Suprapubic skin (tissue), 4 donors: ENCODE measurements around the gene PPAT.

ENCODE experiments used
- EP300 ChIP-seq: sonication (generic); formaldehyde crosslinking; IDR thresholded peaks from one replicate; pipeline ENCODE4 v1.6.1; 2017; ENCODE audit warnings: antibody characterized with exemption
- POLR2AphosphoS5 ChIP-seq, 3 donors: sonication (generic); formaldehyde crosslinking; IDR thresholded peaks; one replicate each; pipeline ENCODE4 v1.6.1; 2017; ENCODE audit warnings: antibody characterized with exemption in 3 of 3

DNA sequence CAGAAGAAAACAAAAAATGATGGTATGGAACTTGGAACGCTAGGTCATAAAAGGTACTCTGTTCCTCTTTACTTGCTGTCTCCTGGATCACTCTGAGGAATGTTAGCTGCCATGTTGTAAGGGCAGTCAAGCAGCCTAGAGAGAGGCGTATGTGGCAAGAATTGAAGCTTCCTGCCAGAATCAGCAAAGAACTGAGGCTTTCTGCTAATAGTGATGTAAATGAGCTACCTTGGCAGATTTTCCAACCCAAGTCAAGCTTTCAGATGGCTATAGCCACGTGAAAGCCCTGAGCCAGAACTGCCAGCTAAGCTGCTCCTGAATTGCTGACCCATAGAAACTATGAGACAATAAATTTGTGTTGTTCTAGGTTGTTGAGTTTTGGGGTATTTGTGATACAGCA lies 86.8 kb downstream of the PPAT start:
- TF ChIP-seq POLR2AphosphoS5 (IDR thresholded peaks at IDR 0.05) (no peak), EP300 (no peak)
